ENCODE data around the gene CCT2. TPM values are rescaled to one million over a fixed set of nuclear protein-coding genes. Genes with fewer than 3 reads are reported as not detected.

The CCT2 gene
- total RNA-seq, 4 donors from 2014 or later: 57.7 to 108 (median 72.7) TPM

DNA sequence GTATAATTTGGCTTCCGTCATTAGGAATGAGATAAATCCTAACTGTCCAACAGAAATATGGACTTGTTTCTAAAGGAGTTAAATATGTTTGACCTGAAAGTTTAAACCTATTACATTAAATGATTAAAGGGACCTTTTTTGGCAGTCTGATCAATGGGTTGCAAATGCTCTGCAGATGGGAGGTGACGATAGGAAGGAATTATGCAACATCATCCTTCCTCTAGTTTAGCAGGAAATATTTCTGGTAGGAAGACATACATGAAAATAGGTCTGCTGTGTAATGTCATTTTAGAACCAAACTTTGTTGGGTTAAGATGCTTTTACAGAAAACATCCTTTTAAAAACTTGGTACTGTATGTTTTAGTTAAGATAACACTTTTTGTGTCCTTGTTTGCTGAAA, 22.9 kb downstream of the CCT2 start:
- Histone ChIP-seq H3K27me3 (no peaks in the 10 kb centered on the region), H3K36me3 (peaks cover 0 to 6% (median 0%) of the 10 kb centered on the region in 3 donors), H3K27ac (no peak overlapping the region), H3K4me3 (no peak overlapping the region), H3K4me1 (no peaks in the 10 kb centered on the region), H3K9me3 (no peaks in the 10 kb centered on the region)
- no peak for DNase-seq (ENCODE audit: low spot score in 2 of 2)
- TF ChIP-seq CTCF (IDR thresholded peaks at IDR 0.05): no peak
- no peak for TF ChIP-seq EP300 (IDR thresholded peaks at IDR 0.05)
- TF ChIP-seq POLR2A (IDR thresholded peaks at IDR 0.05): no peak
- 59 to 80% methylated on average over 2 of the region's 2 CpGs for WGBS, 2 donors

GRCh38 chr12:69610126-69610525, 24.9 kb downstream of the CCT2 start:
- Histone ChIP-seq H3K4me1 (no peaks in the 10 kb centered on the region), H3K9me3 (no peaks in the 10 kb centered on the region), H3K27me3 (no peaks in the 10 kb centered on the region), H3K36me3 (no peaks in the 10 kb centered on the region), H3K27ac (no peak overlapping the region), H3K4me3 (no peak overlapping the region)
- DNase-seq (ENCODE audit: low spot score in 2 of 2): no peak
- 94 to 96% methylated on average over 13 to 15 of the region's 15 CpGs for WGBS, 2 donors
- TF ChIP-seq POLR2A (IDR thresholded peaks at IDR 0.05): no peak
- TF ChIP-seq CTCF (IDR thresholded peaks at IDR 0.05): no peak
- TF ChIP-seq EP300 (IDR thresholded peaks at IDR 0.05): no peak

- Histone ChIP-seq H3K27me3 (no peaks in the 10 kb centered on the region), H3K27ac (no peak within 1 kb of the TSS), H3K36me3 (no peaks in the 10 kb centered on the region), H3K9me3 (no peaks in the 10 kb centered on the region), H3K4me1 (no peaks in the 10 kb centered on the region), H3K4me3 (no peak within 1 kb of the TSS)
- no peak for DNase-seq (ENCODE audit: low spot score in 2 of 2)
- 94 to 96% methylated on average over 4 to 11 of the region's 11 CpGs for WGBS, 2 donors
- TF ChIP-seq EP300 (IDR thresholded peaks at IDR 0.05) (no peak), CTCF (IDR thresholded peaks at IDR 0.05) (no peak), POLR2A (IDR thresholded peaks at IDR 0.05) (no peak)
These were observed 25.5 kb downstream of the CCT2 start, which contains the start of gene LRRC10 for GRCh38 chr12:69610729-69611128. Gene LRRC10 (minus strand): TSS chr12:69610907. CDS start chr12:69610838, 69 bp downstream.

DNA sequence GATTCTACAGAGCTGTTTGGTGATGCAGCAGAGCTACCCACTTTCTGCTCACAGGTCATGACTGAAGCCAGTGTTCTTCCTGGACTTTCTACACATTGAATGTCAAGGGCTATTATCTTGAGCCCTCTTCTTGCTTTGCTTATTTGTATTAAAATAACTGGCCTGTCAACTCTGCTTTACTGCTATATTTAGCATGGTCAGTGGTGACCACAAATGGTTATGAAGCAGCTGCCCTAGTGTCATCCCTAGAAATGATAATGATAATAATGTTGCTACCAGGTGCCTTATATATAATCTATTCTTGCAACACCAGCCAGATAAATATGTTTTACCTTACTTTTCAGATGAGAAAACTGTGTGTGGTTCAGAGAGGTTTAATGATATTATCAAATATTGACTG, 28.1 kb downstream of the CCT2 start:
- Histone ChIP-seq H3K4me3 (no peak overlapping the region), H3K36me3 (no peaks in the 10 kb centered on the region), H3K9me3 (no peaks in the 10 kb centered on the region), H3K27me3 (no peaks in the 10 kb centered on the region), H3K27ac (no peak overlapping the region), H3K4me1 (no peaks in the 10 kb centered on the region)
- DNase-seq (ENCODE audit: low spot score in 2 of 2): no peak
- TF ChIP-seq CTCF (IDR thresholded peaks at IDR 0.05) (no peak), POLR2A (IDR thresholded peaks at IDR 0.05) (no peak), EP300 (IDR thresholded peaks at IDR 0.05) (no peak)

DNA sequence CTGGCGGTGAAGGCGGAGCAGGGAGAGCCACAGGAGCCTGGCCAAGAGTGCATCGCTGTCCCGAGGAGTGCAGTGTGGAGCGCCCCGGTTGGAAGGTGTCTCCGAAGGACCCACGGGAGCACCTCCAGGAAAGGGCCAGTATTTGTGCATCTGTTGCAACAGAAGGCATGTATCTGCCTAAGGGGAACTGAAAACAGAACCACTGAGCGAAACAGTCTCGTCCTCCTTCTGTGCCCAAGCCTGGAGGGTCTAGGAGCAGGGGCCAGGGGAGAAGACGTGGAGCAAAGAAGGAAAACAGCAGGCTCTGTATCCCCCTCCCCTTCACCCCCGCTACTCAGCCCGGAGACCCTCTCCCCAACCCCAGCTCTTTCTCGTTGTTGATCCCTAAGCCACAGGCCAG, 30.8 kb downstream of the CCT2 start:
- H3K4me3 ChIP-seq: no peak overlapping the region
- H3K4me1 ChIP-seq: no peaks in the 10 kb centered on the region
- H3K27me3 ChIP-seq: no peaks in the 10 kb centered on the region
- no peak for DNase-seq (ENCODE audit: low spot score in 2 of 2)
- WGBS, 2 donors: 75 to 76% methylated on average over 14 of the region's 14 CpGs
- H3K9me3 ChIP-seq: no peaks in the 10 kb centered on the region
- TF ChIP-seq EP300 (IDR thresholded peaks at IDR 0.05): no peak
- no peak for TF ChIP-seq CTCF (IDR thresholded peaks at IDR 0.05)
- TF ChIP-seq POLR2A (IDR thresholded peaks at IDR 0.05): no peak
- no peaks in the 10 kb centered on the region for H3K36me3 ChIP-seq
- no peak overlapping the region for H3K27ac ChIP-seq
